Heart right ventricle (tissue), 16 donors: ENCODE measurements around the gene DDC. TPM values are rescaled to one million over a fixed set of nuclear protein-coding genes. Genes with fewer than 3 reads are reported as not detected.

Source experiments
- ATAC-seq, 8 donors: fragments of 200-7000 bp; cut with Tn5 transposase; one replicate each; pipeline ENCODE4 v1.9.1; 2020; ENCODE audit warnings: mild to moderate bottlenecking in 8 of 8, moderate library complexity in 8 of 8, moderate number of reproducible peaks in 1 of 8
- DNase-seq, 2 donors: peaks; one replicate each; pipeline ENCODE4 v3.0.0-alpha.2; 2020
- H3K27ac ChIP-seq, 10 donors: fragments of 200-600 bp; sonication (generic) in 2 of 10; one replicate each; pipeline versions ENCODE4 v1.5.0 to v1.8.0; 2020 to 2022; ENCODE audit warnings: mild to moderate bottlenecking in 3 of 10
- H3K27me3 ChIP-seq, 7 donors: fragments of 200-600 bp; one replicate each; pipeline ENCODE4 v1.8.0; 2021 to 2022; ENCODE audit warnings: mild to moderate bottlenecking in 2 of 7
- H3K36me3 ChIP-seq, 9 donors: fragments of 200-600 bp; sonication (generic) in 1 of 9; one replicate each; pipeline versions ENCODE4 v1.5.0 to v1.8.0; 2020 to 2022; ENCODE audit warnings: mild to moderate bottlenecking in 2 of 9
- H3K4me1 ChIP-seq, 9 donors: fragments of 200-600 bp; sonication (generic) in 1 of 9; one replicate each; pipeline versions ENCODE4 v1.5.0 to v1.8.0; 2020 to 2022; ENCODE audit warnings: mild to moderate bottlenecking in 4 of 9
- H3K4me3 ChIP-seq, 10 donors: fragments of 200-600 bp; sonication (generic) in 2 of 10; one replicate each; pipeline versions ENCODE4 v1.5.0 to v1.8.0; 2020 to 2022; ENCODE audit warnings: mild to moderate bottlenecking in 7 of 10, moderate library complexity in 2 of 10
- H3K9me3 ChIP-seq, 11 donors: fragments of 200-600 bp in 10 of 11; sonication (generic) in 2 of 11; one replicate each; pipeline versions ENCODE4 v1.5.0 to v1.8.0; 2013 to 2022; ENCODE audit warnings: mild to moderate bottlenecking in 2 of 11, control low read depth in 1 of 11, moderate library complexity in 1 of 11
- CTCF ChIP-seq, 9 donors: fragments of 200-600 bp; sonication (generic) in 2 of 9; IDR thresholded peaks; one replicate each; pipeline versions ENCODE4 v1.5.0 to v1.8.0; 2021 to 2022; ENCODE audit warnings: antibody characterized with exemption in 9 of 9, mild to moderate bottlenecking in 5 of 9, moderate library complexity in 1 of 9
- WGBS, 2 donors: extraction: QIAGEN DNeasy Blood & Tissue Kit; methylation state at CpG; one replicate each; pipeline ENCODE4 v1.1.7; 2013; ENCODE audit warnings: inconsistent platforms in 1 of 2; 5-methylcytosine and 5-hydroxymethylcytosine counted together
- intact Hi-C, 10 donors: fragments of 100-400 bp; cut with DNase I; formaldehyde crosslinking; loops; one replicate each; pipeline versions ENCODE4 v1.11.1 to v1.14.2; 2022
- polyA plus RNA-seq, 2 donors: library from polyadenylated mRNA; stranded (reverse); fragments of 200-250 nt; gene quantifications; one replicate each; pipeline ENCODE4 v1.2.3, GENCODE V29; 2013
- total RNA-seq, 10 donors: library from RNA; stranded (reverse); fragmentation: NEBNext Ultra II Directional in 3 of 10; extraction: Animal tissue kit (Norgen Biotek cat#: 25700) in 3 of 10; gene quantifications; one replicate each; pipeline versions ENCODE4 v1.2.1 to v1.2.4, GENCODE V29; 2021 to 2023
- donor health status: Arrhythmogenic right ventricular cardiomyopathy.
- donor health status: ischemic (EF 13 %, LVEDD 7.1; RV severe dilation, severe dysfunction).
- donor health status: healthy with polysubstance abuse.
- donor health status: DM: no; HTN: yes; CAD: no.
- donor health status: DM: no; HTN: no; CAD: no.
- donor health status: ischemic (EF 25% LVEDD 6.9; RV normal size, moderate dysfunction).
- donor health status: ischemic (EF 25% LVEDD 5.7; RV mildly dilated, moderate dysfunction).
- donor health status: healthy.
- donor health status: DM: yes; HTN: yes; CAD: no.
- donor health status: Ischemic cardiomyopathy.
- donor health status: ischemic (EF 35%, LVEDD 5.7; RV mildly dilated, moderate dysfunction).
- donor health status: nonischemic (EF 11% LVEDD 7.7; RV severe dilation, severe dysfunction).
- donor health status: DM: yes; HTN: yes; CAD: no.
- donor health status: PGD.
- donor health status: ischemic (EF 29% LVEDD 5.4; RV normal size, mild dysfunction).
- donor health status: nonischemic (EF 23%, LVEDD 6.1; RV moderate dilation, normal function).

DDC gene
- total and polyA plus RNA-seq, 12 donors: not detected

GRCh38 chr7:50533866-50534265 is 31.3 kb downstream of the DDC start:
- 86 to 95% methylated on average over 3 of the region's 3 CpGs for WGBS, 2 donors
- Histone ChIP-seq H3K36me3 (no peaks in the 10 kb centered on the region), H3K4me3 (no peak overlapping the region), H3K27ac (no peak overlapping the region), H3K27me3 (peaks cover 0 to 20% (median 6%) of the 10 kb centered on the region in 7 donors), H3K9me3 (no peaks in the 10 kb centered on the region), H3K4me1 (peaks cover 0 to 10% (median 0%) of the 10 kb centered on the region in 9 donors)
- no peak for DNase-seq
- intact Hi-C loops: no loop called here
- no peak for ATAC-seq
- no peak for TF ChIP-seq CTCF (IDR thresholded peaks at IDR 0.05)

GRCh38 chr7:50531928-50532327 is 33.3 kb downstream of the DDC start:
- intact Hi-C loops: no loop called here
- Histone ChIP-seq H3K4me1 (peaks cover 0 to 10% (median 0%) of the 10 kb centered on the region in 9 donors), H3K36me3 (no peaks in the 10 kb centered on the region), H3K27me3 (peaks cover 0 to 34% (median 6%) of the 10 kb centered on the region in 7 donors), H3K27ac (no peak overlapping the region), H3K4me3 (no peak overlapping the region), H3K9me3 (no peaks in the 10 kb centered on the region)
- ATAC-seq (no peak), DNase-seq (no peak)
- WGBS, 2 donors: 80 to 81% methylated on average over 7 of the region's 7 CpGs
- TF ChIP-seq CTCF (IDR thresholded peaks at IDR 0.05): no peak

GRCh38 chr7:50531401-50531911 is 33.7 kb downstream of the DDC start:
- Histone ChIP-seq H3K4me3 (no peak overlapping the region), H3K9me3 (no peaks in the 10 kb centered on the region), H3K4me1 (peaks cover 0 to 10% (median 0%) of the 10 kb centered on the region in 9 donors), H3K36me3 (no peaks in the 10 kb centered on the region), H3K27ac (no peak overlapping the region), H3K27me3 (peaks cover 0 to 34% (median 6%) of the 10 kb centered on the region in 7 donors)
- intact Hi-C loops: no loop called here
- no peak for TF ChIP-seq CTCF (IDR thresholded peaks at IDR 0.05)
- no peak for ATAC-seq
- WGBS, 2 donors: 69 to 78% methylated on average over 12 of the region's 12 CpGs
- no peak for DNase-seq

GRCh38 chr7:50530766-50531165 is 34.4 kb downstream of the DDC start:
- TF ChIP-seq CTCF (IDR thresholded peaks at IDR 0.05): no peak
- WGBS, 2 donors: 96 to 98% methylated on average over 1 of the region's 1 CpG
- no peaks in the 10 kb centered on the region for H3K9me3 ChIP-seq
- no peak overlapping the region for H3K27ac ChIP-seq
- no peaks in the 10 kb centered on the region for H3K36me3 ChIP-seq
- DNase-seq: no peak
- H3K27me3 ChIP-seq: peaks cover 0 to 34% (median 6%) of the 10 kb centered on the region in 7 donors
- no peak for ATAC-seq
- peaks cover 0 to 10% (median 0%) of the 10 kb centered on the region in 9 donors for H3K4me1 ChIP-seq
- intact Hi-C loops: no loop called here
- no peak overlapping the region for H3K4me3 ChIP-seq
